Measurements from ENCODE around the gene DNAJC25. TPM values are rescaled to one million over a fixed set of nuclear protein-coding genes. Genes with fewer than 3 reads are reported as not detected.

Gene DNAJC25
- total and polyA plus RNA-seq, 2 of the 8 experiments (the other 6 are each of a cell fraction or from before 2014, with no cell fraction given) = 2.7 to 6.2 TPM

DNA sequence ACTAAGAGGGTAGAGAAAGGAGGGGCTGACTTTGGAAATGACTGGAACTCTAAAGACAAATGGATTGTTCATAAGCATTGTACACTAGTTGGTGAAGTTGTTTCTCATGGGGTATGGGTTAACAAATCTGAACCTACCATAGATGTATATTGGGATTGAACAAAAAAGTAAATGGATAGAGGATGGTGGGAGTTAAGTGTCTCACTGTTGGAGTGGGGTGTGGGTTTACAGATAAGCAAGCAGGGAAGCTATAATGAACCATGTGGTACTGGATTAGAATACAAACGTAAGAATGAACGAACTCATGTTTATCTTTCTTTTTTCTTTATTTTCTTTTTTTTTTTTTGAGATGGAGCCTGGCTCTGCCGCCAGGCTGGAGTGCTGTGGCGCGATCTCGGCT, 48.1 kb downstream of the DNAJC25 start:
- peak overlapping the region; percentile 53 for H3K56ac ChIP-seq (replicated peaks; ENCODE audit: insufficient read length, low read depth, low read length)
- H2BK12ac ChIP-seq (ENCODE audit: low read depth, low read length) = no peak overlapping the region
- no peak overlapping the region for H2BK15ac ChIP-seq (ENCODE audit: low read length)
- no peaks in the 10 kb centered on the region for H3K27me3 ChIP-seq (replicated peaks in 1 of 4; ENCODE audit: control insufficient read depth in 3 of 4, extremely low read depth in 1 of 4, insufficient read depth in 3 of 4, low read length in 3 of 4)
- no peak overlapping the region for H4K5ac ChIP-seq (ENCODE audit: insufficient read length, low read depth, low read length)
- no peak overlapping the region for H3K18ac ChIP-seq (ENCODE audit: extremely low read depth, low read length)
- no peak overlapping the region for H4K91ac ChIP-seq (replicated peaks; ENCODE audit: insufficient read length, low read length)
- POLR2A ChIA-PET (ENCODE audit: partially characterized antibody) = interaction anchor here (0.9 kb wide), 1 partner anchor 48 kb away, joined by 3 read pairs; the partner anchor contains the start of gene DNAJC25
- H3K4me3 ChIP-seq (ENCODE audit: extremely low read depth in 1 of 4, insufficient read depth in 2 of 4, low read depth in 3 of 4, low read length in 4 of 4) = no peak overlapping the region
- H3K79me2 ChIP-seq (ENCODE audit: control insufficient read depth in 1 of 2, insufficient read depth in 2 of 2, low read length in 2 of 2) = no peaks in the 10 kb centered on the region
- no peak overlapping the region for H3K27ac ChIP-seq (ENCODE audit: low read depth, low read length)
- no peaks in the 10 kb centered on the region; a peak in 1 of 8 replicates for H3K36me3 ChIP-seq (ENCODE audit: control insufficient read depth in 2 of 4, insufficient read depth in 4 of 4, low read length in 3 of 4)
- DNase-seq (ENCODE audit: low read depth in 1 of 2, low spot score in 2 of 2) (no peak), FAIRE-seq (no peak)
- H2AFZ ChIP-seq (ENCODE audit: low read length) = no peak overlapping the region
- no peak for TF ChIP-seq CBX5 (IDR thresholded peaks at IDR 0.05; ENCODE audit: low read depth, low read length)
- no peak for TF ChIP-seq POU5F1 (IDR thresholded peaks at IDR 0.05; ENCODE audit: low read depth, low read length)
- no peak for TF ChIP-seq SP2 (IDR thresholded peaks at IDR 0.05; ENCODE audit: low read length)
- TF ChIP-seq TEAD4 (IDR thresholded peaks at IDR 0.05; ENCODE audit: low read depth, low read length) = no peak
- no peak for TF ChIP-seq RAD21 (IDR thresholded peaks at IDR 0.05 in 1 of 2, conservative IDR thresholded peaks at IDR 0.05 in 1 of 2; ENCODE audit: low read depth in 2 of 2, low read length in 2 of 2)
- no peak for TF ChIP-seq CTBP2 (IDR thresholded peaks at IDR 0.05; ENCODE audit: borderline replicate concordance, insufficient read depth, insufficient read length, low read length)
- TF ChIP-seq SRF (IDR thresholded peaks at IDR 0.05; ENCODE audit: low read depth, low read length) = no peak
- TF ChIP-seq BACH1 (IDR thresholded peaks at IDR 0.05; ENCODE audit: low read length) = no peak
- no peak overlapping the region for H2BK20ac ChIP-seq (ENCODE audit: low read length)
- H4K8ac ChIP-seq (ENCODE audit: extremely low read depth, insufficient read depth, low read length) = no peak overlapping the region
- no peaks in the 10 kb centered on the region for H3K23me2 ChIP-seq (ENCODE audit: low read depth, low read length)
- H3K9me3 ChIP-seq (ENCODE audit: insufficient read depth in 2 of 2, low read depth in 1 of 2, low read length in 1 of 2) = no peaks in the 10 kb centered on the region
- CTCF ChIA-PET (ENCODE audit: partially characterized antibody) = interaction anchor here (0.8 kb wide), 1 partner anchor 20 kb away, joined by 3 read pairs; no protein-coding TSS in a partner anchor
- H3K4me2 ChIP-seq (ENCODE audit: insufficient read depth in 1 of 2, low read depth in 2 of 2, low read length in 2 of 2) = no peak overlapping the region
- 92% methylated on average over 6 of the region's 6 CpGs; no CpG with 5 or more reads in 1 of the 2 experiments for WGBS, 2 experiments (ENCODE audit: extremely low coverage in 1 of 2, insufficient coverage in 1 of 2, insufficient read length in 1 of 2, insufficient replicate concordance in 2 of 2, low coverage in 1 of 2, low lambda C conversion rate in 2 of 2, missing lambda C conversion rate in 1 of 2)
- no peaks in the 10 kb centered on the region for H3K79me1 ChIP-seq (ENCODE audit: low read depth, low read length)
- no peak overlapping the region for H3K9ac ChIP-seq (replicated peaks in 1 of 4; ENCODE audit: extremely low read depth in 1 of 4, low read depth in 3 of 4, low read length in 3 of 4)
- no peak overlapping the region for H2BK120ac ChIP-seq (replicated peaks; ENCODE audit: low read depth, low read length)
- no peak overlapping the region for H2AK5ac ChIP-seq (ENCODE audit: low read depth, low read length)
- H3K23ac ChIP-seq (ENCODE audit: insufficient read length) = no peak overlapping the region
- no peaks in the 10 kb centered on the region for H3K4me1 ChIP-seq (replicated peaks in 1 of 4; ENCODE audit: control insufficient read depth in 3 of 4, insufficient read depth in 4 of 4, low read length in 3 of 4)
- H3K4ac ChIP-seq (replicated peaks; ENCODE audit: insufficient read length, low read depth, low read length) = no peak overlapping the region
- H4K20me1 ChIP-seq (replicated peaks in 1 of 2; ENCODE audit: control insufficient read depth in 1 of 2, insufficient read depth in 2 of 2, low read length in 2 of 2) = no peaks in the 10 kb centered on the region
- no peak overlapping the region for H2BK5ac ChIP-seq (ENCODE audit: low read depth, low read length)
- H3K14ac ChIP-seq (ENCODE audit: insufficient read length) = no peak overlapping the region
